GM04504 (cell line): ENCODE data around the gene ETS2.
"Not testable (repeated sequence)": the region's sequence is repeated elsewhere in the genome, so short reads cannot be mapped to it uniquely, and the experiment has no call there.

ENCODE experiments used
- DNase-seq: peaks from one replicate; pipeline ENCODE4 v3.0.0-alpha.2; 2012; ENCODE audit warnings: low read depth

ETS2 gene

GRCh38 chr21:38839328-38840286 lies 33.9 kb downstream of the ETS2 start:
- peak; percentile 54 for DNase-seq

- DNase-seq, result no peak
These were observed 34.9 kb downstream of the ETS2 start for GRCh38 chr21:38840456-38841300.

- DNase-seq, result no peak
These were observed 35.7 kb downstream of the ETS2 start for GRCh38 chr21:38841472-38841871.

- DNase-seq, result no peak
These were observed 36.4 kb downstream of the ETS2 start for GRCh38 chr21:38842079-38842478.

- DNase-seq, result no peak
These were observed 37.6 kb downstream of the ETS2 start for GRCh38 chr21:38843379-38843778.

GRCh38 chr21:38843806-38844503 lies 38.2 kb downstream of the ETS2 start:
- no peak for DNase-seq

- DNase-seq, result not testable (repeated sequence)
These were observed 39.6 kb downstream of the ETS2 start for GRCh38 chr21:38845374-38845773.

- DNase-seq, result no peak
These were observed 41.8 kb downstream of the ETS2 start for GRCh38 chr21:38847556-38847955.

- DNase-seq, result no peak
These were observed 42.5 kb downstream of the ETS2 start for GRCh38 chr21:38848187-38848609.

GRCh38 chr21:38849776-38850175 lies 44.0 kb downstream of the ETS2 start:
- no peak for DNase-seq

- no peak for DNase-seq
These were observed 44.7 kb downstream of the ETS2 start for GRCh38 chr21:38850277-38850951.

- no peak for DNase-seq
These were observed 45.4 kb downstream of the ETS2 start for GRCh38 chr21:38851101-38851500.

- no peak for DNase-seq
These were observed 46.5 kb downstream of the ETS2 start for GRCh38 chr21:38852278-38852677.

- no peak for DNase-seq
These were observed 47.0 kb downstream of the ETS2 start for GRCh38 chr21:38852708-38853107.

- DNase-seq, result no peak
These were observed 47.7 kb downstream of the ETS2 start for GRCh38 chr21:38853421-38853919.

- no peak for DNase-seq
These were observed 51.6 kb downstream of the ETS2 start for GRCh38 chr21:38857152-38857825.

GRCh38 chr21:38858026-38858811 lies 52.5 kb downstream of the ETS2 start:
- DNase-seq, result no peak

- DNase-seq, result no peak
These were observed 53.1 kb downstream of the ETS2 start for GRCh38 chr21:38858812-38859205.

- no peak for DNase-seq
These were observed 54.1 kb downstream of the ETS2 start for GRCh38 chr21:38859852-38860251.

- no peak for DNase-seq
These were observed 55.3 kb downstream of the ETS2 start for GRCh38 chr21:38861056-38861455.
